Measurements from ENCODE around the gene GALNTL6.

GALNTL6 gene

DNA sequence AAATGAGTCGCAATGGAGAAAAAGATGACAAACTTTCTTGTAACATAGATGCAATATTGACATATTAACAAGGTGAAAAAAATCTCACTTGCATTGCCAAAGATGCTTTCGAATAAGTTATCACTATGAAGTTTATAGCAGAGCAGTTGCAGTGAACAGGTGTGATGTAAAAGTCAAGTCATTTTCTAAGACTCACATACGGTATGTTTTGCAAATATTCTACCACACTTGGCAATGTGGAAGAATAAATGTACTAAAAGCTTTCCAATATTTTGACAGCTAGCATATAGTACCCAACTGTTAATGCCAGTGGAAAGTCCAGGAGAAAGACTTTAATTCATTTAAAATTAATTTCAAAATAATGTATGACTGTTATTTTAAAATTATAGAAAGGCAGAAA lies 76.5 kb downstream of the GALNTL6 start:
- no peak for DNase-seq

DNA sequence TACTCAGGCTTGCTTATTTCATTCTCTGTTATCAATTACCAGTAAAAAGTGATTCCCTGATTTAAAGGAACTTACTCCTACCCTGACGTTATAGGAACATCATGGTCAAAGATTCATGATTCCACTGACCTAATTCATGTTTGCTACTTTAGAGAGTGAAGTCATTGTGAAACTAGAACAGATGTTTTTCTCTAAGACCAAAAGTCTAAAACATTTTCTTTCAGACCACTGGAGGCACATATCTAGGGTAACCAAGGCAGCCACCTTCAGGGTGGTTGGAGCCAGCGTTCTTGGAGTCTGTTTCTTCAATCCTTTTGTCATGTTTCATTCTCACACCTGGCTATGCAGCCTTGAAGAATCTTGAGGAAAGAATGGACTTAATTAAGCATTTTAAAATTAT lies 77.8 kb downstream of the GALNTL6 start:
- no peak for DNase-seq

DNA sequence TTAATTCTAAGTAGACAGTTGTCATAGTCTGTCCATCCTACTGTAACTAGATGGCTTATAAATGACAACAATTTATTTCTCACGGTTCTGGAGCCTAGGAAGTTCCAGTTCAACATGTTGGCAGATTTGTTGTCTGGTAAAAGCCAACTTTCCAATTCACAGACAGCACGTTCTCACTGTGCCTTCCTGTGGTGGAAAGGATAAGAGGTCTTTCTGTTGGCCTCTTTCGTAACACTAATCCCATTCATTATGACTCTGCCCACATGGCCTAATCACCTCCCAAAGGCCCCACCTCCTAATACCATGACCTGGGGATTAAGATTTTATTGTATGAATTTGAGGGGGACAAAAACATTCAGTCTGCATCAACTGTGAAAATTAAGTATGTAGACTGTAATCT lies 83.2 kb downstream of the GALNTL6 start:
- no peak for DNase-seq

DNA sequence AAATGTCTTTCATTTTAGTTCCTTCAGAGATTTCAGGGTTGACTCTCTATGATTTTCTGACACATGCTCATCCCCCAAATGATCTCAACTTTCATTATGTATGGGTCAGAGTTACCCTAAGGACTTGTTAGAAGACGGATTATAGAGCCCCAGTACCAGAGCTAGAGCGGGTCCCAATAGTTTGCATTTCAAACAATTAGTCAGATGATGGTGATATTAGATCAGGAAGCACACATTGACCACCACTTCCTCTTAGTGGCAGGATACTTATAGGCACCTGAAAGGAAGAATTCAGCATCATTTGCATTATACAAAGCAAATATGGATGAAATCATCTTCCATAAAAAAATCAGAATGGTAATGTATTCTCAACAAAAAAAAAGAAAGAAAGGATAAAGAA lies 106.1 kb downstream of the GALNTL6 start:
- DNase-seq, result no peak

DNA sequence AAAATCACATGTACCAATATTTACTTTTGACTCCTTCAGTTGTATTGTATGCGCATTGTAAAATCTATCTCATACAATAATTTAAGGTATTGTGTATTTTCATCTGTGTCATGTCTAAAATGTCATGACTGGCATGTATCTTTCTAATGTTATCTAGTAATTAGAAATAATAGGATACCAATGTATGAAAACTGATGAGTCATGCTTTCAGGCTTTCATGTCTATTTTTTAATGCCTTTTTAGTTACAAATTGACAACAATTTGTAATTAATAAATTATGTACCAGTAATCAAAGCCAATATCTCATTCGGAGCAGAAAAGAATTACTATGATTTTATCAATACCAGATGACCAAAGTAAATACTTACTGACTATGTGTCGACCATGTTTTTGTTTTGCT lies 107.7 kb downstream of the GALNTL6 start:
- no peak for DNase-seq

DNA sequence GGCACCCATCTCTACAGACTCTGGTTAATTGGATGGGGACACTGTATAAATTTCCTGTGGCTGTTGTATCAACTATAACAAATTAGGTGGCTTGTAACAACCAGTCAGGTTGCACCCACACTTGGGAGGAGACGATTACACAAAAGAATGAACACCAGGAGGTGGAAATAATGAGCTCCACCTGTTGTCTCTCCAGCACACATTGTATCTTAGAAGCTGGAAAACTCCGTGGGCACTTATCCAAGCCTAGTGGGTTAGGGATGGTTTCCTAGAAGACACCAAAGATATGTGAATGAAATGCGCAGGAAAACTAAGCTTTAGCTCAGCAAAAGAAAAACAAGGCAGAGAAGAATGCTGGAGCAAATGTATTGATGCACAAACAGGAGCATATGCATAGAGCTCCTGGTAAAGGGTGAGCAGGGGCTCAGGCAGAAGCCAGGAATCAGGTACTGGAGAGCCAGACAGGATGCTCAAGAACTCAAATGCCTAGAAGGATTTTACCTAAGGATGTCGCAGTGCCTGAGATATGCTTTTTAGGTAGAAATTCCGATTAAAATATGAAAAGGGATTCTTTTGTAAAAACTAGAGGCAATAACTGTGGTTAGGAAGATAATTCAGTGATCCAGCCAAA lies 111.7 kb downstream of the GALNTL6 start:
- no peak for DNase-seq

DNA sequence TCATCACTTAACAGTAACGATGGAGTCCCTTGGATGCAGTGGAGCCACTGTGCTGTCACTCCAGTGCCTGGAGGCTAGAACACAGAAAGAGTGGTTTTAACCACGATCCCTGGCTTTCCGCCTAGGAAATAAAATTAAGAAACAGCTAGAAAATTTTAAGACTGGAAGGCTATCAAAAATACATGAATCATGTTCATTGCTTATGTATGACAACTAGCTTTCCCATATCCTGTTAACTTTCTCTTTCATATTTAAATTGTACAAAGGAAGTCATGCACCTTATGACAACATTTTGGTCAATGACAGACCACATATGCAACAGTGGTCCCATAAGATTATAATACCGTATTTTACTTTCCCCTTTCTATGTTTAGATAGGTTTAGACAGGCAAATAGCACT lies 115.1 kb downstream of the GALNTL6 start:
- no peak for DNase-seq

DNA sequence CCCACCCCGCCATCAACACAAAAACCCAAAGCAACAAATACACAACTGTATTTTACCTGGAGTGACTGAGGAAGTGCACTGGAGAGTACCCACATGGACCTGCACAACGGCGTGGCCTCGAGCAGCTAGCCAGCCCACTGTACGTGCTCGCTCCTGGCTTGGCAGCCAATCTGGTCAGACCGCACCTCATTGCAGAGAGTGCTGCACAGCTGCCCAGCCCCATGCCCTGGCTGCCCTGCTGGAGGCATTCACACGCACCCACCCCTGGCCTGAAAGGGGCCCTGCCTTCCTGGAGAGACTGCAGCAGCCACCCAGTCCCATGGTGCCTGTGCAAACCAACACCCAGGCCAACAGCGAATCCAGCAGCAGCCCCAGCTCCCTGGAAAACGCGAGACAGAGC lies 116.3 kb downstream of the GALNTL6 start:
- DNase-seq, result no peak

DNA sequence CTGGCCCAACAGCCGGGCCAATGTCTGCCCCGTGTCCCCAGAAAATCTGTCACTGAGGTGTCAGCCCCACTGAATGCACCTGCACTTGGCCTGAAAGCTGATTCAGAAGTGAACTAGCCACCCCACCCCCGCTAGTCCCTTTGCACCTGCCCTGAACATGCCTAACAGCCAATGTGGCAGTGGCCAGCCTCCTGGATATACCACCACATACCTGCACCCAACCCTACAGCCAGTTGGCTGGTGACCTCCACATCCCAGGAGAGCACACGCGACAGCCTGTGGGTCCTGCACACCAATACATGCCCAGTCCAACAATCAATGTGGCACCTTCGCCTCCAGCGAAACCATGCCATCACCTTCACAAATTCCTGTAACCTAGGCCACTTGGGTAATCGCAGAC lies 116.7 kb downstream of the GALNTL6 start:
- no peak for DNase-seq

DNA sequence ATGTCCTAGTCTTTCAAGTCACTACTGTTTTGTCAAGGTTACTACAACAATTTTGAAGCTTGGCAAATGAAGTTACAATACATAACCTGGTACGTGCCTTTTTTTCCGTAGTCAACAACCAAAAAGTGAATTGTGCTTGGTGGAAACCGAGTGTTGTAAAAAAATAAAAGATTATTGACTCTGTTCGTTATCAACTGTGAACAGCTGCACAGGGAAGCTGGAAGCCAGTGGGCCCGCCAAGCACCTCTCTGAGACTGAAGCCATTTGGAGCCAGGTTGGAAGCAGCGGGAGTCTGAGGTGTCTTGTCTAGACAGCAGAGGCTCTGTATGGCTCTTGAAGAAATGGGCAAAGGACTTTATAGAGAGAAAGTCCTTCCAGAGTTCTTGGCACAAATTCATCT lies 119.0 kb downstream of the GALNTL6 start:
- no peak for DNase-seq

DNA sequence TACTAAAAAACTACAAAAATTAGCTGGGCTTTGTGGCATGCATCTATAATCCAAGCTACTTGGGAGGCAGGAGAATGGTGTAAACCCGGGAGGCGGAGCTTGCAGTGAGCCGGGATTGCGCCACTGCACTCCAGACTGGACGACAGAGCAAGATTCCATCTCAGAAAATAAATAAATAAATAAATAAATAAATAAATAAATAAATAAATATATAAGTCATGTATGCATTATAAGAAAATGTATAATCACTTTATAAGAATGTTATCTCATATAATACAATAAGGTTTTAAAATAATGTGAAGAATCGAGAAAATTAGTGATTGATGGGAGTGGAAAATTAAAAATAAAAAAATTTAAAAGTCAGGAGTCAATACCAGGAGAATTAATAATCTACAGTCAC lies 127.5 kb downstream of the GALNTL6 start:
- DNase-seq, result no peak

DNA sequence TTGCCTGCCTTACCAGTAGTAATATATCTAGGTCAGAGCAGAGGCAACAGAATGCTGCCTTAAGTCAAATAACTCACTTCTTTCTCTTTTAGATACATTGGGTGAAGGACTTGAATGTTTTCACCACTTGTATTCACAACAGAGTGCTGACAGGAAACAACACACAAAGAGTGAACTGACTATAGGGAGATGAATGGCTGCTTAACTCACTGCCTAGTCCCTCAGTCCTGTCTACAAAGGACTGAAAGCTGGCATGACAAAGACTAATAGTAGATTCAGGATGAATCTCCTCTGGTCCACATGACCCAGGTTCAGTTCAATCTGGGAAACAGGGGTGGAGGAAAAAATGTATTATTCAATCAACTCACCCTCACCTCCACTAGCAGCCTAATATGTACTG lies 134.2 kb downstream of the GALNTL6 start:
- DNase-seq, result no peak

DNA sequence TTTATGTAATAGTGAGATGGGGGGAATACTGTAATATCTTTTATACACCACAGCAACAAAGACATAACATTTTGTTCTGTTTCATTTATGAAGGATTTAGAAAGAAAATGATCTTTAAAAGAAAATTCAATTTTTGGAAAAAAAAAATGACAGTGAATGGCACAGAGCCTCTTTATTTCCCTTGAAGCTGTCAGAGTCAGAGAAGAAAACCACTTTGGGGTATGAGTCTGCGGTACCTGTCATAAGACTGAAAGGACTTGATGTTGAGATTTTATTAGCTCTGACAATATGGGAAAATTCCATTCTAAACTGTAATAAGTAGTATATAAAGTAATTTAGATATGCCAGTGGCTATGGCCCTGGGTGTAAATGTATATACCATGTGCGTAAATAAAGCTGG lies 134.8 kb downstream of the GALNTL6 start:
- DNase-seq, result no peak

DNA sequence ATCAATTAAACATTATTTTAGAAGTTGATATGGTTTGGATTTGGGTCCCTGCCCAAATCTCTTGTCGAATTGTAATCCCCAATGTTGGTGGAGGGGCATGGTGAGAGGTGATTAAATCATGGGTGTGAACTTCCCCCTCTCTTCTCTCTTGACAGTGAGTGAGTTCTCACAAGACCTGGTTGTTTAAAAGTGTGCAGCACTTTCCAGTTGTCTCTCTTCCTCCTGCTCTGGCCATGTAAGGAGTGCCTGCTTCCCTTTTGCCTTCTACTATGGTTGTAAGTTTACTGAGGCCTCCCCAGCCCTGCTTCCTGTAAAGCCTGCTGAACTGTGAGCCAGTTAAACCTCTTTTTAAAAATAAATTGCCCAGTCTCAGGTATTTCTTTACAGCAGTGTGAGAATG lies 141.4 kb downstream of the GALNTL6 start:
- DNase-seq, result no peak

DNA sequence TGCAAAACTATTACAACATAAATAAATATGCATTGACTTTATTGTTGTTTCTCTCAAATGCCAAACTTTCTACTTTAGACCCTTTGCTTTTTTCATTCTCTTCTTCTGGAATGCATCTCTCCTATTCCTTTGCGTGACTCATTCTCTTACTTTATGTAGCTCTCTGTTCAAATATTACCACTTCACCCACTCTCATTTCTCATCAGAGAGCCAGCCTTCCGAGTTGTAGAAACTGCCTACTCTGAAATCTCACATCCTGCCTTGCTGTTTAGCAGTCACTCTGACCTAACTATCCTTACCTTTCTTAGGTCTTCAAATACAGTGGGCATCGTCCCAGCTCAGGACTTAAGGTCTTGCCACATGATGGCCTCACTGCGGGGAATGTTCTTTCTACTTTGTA lies 143.5 kb downstream of the GALNTL6 start:
- DNase-seq, result no peak

DNA sequence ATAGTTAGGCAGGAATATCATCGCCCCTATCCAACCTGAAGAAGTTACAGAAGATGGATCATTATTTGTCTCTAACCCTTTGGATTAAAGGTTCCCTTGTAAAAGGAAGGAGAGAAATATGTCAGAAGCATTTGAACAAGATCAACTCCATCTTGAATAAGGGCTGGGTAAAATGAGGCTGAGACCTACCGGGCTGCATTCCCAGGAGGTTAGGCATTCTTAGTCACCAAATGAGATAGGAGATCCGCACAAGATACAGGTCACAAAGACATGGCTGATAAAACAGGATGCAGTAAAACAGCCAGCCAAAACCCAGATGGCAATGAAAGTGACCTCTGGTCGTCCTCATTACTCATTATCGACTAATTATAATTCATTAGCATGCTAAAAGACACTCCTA lies 148.9 kb downstream of the GALNTL6 start:
- DNase-seq, result no peak

DNA sequence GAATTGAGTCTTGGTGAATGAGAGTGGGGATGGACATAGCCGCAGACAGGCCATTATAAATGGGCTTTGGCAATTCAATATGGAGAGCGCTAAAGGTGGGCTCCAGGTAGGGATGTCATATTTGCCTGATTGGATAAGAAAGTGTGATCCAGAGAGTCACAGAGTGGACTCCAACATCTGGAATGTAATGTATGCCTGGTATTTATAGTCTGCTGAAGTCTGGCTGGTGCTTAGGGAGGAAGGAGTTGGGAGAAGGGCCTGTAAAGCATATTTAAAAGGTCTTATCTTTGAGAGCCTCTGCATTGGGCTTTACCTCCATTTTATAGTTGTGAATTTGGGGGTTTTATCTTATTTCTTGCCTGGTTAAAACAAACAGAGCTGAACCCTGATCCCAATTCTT lies 153.2 kb downstream of the GALNTL6 start:
- DNase-seq, result no peak

DNA sequence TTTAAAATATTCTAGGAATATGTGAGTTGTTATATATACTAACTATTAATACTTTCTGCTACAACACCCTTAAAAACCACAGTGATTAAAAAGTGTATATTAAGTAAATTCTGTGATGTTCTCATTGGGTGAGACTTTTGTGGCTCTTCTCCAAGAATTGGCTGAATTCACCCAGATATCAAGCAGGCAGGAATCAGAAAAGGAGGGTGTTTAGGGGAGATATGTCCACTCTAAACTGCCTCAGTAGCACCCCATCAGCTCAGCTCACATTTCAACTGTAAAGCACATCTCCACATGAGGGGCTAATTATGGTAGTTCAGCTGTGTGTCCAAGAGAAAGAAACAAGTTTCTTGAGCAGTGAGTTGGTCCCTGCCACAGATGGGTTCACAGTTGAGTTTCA lies 165.0 kb downstream of the GALNTL6 start:
- DNase-seq, result no peak

DNA sequence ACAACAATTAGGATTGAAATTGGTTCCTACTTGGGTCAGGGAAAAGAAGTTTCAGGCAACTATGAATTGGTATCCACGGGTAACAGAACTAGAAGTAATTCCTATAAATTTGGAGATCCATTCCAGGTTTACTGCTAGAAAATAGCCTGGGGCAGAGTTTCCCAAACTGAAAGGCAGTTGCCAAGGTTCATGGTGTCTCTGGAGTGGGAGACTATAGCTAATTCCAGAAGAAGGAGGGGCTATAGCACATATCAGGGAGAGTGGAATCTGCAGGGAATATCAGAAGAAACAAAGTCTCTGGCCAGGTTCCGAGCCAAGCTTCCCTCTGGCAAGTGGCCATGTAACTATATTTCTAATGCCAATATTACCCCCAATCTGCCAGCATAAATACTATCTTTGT lies 166.3 kb downstream of the GALNTL6 start:
- no peak for DNase-seq

DNA sequence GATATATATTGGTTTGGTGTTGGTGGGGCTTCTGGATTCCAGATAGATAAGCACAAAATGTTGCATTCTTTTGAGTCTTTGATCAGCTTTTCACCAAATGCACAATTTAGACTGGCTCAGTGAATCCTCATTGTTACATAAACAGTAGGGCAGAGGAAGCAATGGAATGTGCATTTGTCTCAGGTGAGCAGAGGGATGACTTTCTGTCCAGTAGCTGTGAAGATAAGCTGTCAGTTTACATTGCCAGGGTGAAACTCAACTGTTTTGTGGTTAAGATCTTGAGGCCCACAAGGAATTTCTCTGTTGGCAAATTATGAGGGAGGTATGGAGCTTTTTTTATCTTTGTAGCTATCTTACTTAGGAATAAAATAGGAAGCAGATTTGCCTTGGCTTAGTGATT lies 168.0 kb downstream of the GALNTL6 start:
- DNase-seq, result no peak

DNA sequence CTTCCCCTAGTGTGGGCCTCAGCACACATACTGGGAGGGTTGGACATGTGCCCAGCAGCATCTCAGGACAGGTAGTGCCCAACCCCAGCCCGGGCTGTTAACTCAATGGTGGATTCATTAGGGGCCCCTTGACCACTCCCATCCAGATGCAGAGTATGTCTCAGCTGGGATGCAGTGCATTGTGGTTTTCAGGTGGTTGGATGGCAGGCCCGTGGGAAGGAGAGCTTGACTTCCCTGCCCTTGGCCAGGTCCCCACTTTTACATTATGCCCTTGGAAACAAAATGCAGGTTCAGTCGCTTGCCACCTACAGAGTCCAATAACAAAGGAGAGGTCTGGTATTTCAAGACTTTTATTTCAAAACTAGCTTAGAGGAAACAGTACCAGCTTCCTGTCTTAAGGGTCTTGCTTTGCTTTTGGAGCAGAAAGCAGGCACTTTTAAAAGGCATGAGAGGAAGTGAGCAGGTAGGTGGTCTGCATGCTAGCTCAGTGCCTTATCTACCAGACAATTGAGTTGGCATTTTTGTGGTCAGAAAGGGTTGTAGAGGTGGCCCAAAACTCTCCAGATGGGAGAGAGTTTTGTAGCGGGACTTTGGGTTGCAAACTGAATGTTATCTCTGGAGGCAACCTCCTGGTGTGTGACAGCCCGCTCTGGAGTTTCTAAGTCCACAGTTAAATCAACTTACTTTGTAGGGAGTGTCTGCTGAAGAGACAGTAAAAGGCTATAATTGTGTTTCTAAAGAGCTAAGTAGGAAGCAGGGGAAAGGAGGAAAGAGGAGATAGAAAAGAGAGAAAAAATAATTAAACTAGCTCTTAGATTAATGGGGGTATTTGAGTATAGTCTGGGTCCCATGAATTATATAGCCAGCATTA lies 171.0 kb downstream of the GALNTL6 start:
- no peak for DNase-seq

DNA sequence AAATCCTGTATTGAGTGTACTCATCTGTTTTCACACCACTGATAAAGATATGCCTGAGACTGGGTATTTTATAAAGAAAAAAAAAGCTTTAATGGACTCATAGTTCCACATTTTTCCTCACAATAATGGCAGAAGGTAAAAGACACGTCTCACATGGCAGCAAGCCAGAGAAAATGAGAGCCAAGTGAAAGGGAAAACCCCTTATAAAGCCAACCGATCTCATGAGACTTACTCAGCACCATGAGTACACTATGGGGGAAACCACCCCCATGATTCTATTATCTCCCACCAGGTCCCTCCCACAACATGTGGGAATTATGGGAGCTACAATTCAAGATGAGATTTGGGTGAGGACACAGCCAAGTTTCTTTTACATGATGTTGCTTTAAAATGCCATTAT lies 171.9 kb downstream of the GALNTL6 start:
- no peak for DNase-seq

DNA sequence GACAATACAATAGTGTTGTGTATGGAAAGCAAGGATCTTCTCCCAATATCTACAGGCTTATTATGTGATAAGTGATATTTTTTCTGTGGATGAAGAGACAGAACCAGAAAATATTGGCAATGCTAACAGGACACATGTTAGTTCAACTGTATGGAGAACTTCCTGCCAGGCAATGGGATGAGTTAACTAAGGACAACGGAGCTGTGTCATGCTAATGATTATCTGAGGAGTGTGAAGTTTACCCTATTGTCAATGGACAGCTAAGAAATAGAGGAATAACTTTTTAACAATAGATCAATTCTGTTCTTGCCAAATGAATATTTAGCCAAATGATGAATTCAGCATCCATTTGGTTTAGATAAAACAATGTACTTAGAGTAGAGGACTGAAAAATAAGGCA lies 180.0 kb downstream of the GALNTL6 start:
- DNase-seq, result no peak

DNA sequence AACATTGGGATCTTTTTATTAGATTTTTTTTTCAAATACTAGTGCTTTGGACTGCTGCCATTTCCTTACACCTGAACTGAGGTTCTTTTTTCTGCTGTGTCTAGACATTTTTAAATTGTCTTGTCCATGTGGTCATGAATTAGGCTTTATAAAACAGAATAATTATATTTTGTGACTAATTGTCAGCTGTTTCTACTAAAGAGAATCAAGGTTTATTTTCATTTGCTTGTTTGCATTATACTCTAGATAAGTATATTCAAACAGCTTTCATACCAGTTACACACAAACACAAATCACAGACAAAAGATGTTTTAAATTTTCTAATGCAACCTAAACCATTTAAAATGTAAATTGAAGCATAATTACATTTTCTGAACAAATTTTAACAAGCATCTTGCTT lies 194.7 kb downstream of the GALNTL6 start:
- no peak for DNase-seq

Measured in activated CD4-positive, alpha-beta T cell treated with anti-CD3 and anti-CD28 coated beads for 48 hours (primary cell).